ENCODE measurements around the gene PLD4. TPM values are rescaled to one million over a fixed set of nuclear protein-coding genes. Genes with fewer than 3 reads are reported as not detected.

Gene PLD4
- total RNA-seq, 2 experiments from 2014 or later, result not detected

- no peak for DNase-seq
- peaks cover 8% of the 10 kb centered on the region for H3K27me3 Mint-ChIP-seq
- peaks cover 2% of the 10 kb centered on the region for H3K9me3 Mint-ChIP-seq
- no peak overlapping the region for H3K27ac Mint-ChIP-seq
- H3K4me3 Mint-ChIP-seq, result no peak overlapping the region
- H3K36me3 Mint-ChIP-seq, result no peaks in the 10 kb centered on the region
- peaks cover 6% of the 10 kb centered on the region for H3K4me1 Mint-ChIP-seq
Measured at GRCh38 chr14:104927432-104927816, 2.7 kb downstream of the PLD4 start.

DNA sequence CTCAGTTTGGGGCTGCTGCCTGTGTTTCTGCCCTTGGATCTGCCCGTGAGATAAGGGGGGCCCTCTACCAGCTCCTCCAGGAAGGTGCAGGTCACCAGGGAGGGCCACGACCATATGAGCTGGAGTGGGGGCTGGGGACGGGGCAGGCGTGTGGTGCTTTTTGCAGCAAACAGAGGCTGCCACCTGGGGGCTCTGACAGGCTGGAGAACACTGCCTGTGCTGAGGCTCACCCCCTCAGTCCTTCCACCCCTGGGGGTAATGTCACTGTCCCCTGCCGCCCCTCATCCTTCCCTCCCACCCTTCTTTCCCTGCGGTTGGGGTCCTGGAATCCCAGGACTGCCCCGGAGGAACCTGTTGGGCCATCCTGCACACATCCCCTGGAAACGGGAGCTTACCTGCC is 3.2 kb downstream of the PLD4 start:
- Mint-ChIP-seq H3K4me1 (peaks cover 6% of the 10 kb centered on the region), H3K27ac (no peak overlapping the region), H3K9me3 (peaks cover 2% of the 10 kb centered on the region), H3K27me3 (peaks cover 8% of the 10 kb centered on the region), H3K4me3 (no peak overlapping the region), H3K36me3 (no peaks in the 10 kb centered on the region)
- DNase-seq, result no peak

DNA sequence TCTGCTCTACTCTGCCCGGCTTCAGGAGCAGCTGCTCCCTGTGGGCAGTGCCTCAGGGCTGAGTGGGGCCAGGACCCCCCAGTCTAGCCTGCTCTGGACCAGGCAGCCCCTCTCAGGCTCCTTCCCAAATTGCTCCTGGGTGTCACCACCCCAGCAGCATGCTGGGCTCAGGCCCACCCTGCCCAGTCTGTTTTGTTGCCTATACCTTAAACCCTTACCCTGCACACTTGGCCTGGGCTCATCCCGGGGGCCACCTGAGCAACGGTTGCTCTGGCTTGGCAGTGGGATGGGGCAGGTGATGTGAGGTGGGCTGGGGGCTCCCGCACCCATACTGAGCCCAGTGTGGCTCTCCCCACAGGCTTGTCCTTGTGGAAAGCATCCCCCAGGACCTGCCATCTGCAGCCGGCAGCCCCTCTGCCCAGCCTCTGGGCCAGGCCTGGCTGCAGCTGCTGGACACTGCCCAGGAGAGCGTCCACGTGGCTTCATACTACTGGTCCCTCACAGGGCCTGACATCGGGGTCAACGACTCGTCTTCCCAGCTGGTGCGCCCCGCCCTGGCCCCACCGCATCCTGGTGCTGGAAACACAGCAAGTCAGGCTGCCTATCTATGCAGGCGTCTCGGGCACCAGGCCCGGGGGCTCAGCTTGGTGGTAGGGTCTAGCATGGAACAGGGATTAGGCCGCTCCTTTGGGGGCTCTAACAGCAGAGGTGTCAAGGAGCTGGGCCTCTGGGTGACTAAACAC is 3.9 kb downstream of the PLD4 start:
- H3K36me3 Mint-ChIP-seq, result no peaks in the 10 kb centered on the region

DNA sequence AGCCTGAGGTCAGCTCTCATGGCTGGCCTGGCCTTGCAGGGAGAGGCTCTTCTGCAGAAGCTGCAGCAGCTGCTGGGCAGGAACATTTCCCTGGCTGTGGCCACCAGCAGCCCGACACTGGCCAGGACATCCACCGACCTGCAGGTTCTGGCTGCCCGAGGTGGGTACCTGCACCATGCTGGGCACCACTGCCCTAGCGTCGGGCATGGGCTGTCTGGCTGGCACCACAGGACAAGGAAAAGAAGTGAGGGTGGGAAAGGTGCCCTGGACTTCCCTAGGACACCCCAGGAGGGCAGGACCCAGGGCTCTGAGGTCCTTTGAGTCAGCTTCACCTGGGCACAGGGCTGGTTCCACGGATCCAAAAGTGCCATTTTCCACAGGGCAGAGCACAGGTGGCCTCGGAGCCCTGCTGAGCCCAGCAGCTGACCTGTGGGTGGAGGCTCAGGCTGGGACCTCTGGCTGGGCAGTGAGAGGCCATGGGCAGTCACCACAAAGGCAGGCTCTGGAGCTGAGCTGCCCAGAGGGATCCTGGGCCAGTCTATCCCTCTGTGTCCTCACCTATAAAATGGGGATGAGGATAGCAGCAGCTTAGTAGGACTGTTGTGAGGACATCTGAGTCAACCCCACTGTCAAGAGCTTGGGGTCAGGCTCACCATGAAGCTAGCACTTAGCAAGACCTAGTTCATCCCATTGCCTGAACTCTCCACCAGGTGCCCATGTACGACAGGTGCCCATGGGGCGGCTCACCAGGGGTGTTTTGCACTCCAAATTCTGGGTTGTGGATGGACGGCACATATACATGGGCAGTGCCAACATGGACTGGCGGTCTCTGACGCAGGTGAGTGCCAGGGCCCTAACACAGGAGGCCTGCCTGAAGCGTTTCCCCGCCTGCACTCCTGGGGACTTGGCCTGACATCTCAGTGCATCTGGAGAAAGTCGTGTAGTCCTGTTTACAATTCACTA is 4.9 kb downstream of the PLD4 start:
- Mint-ChIP-seq H3K27ac (no peak overlapping the region), H3K9me3 (no peaks in the 10 kb centered on the region), H3K4me3 (no peak overlapping the region), H3K36me3 (no peaks in the 10 kb centered on the region), H3K27me3 (peaks cover 14% of the 10 kb centered on the region), H3K4me1 (peaks cover 6% of the 10 kb centered on the region)
- DNase-seq, result no peak

More for the DNA sequence above, 3.9 kb downstream of the PLD4 start:
- H3K4me3 Mint-ChIP-seq, result no peak overlapping the region
- no peak for DNase-seq
- H3K27ac Mint-ChIP-seq, result no peak overlapping the region
- H3K4me1 Mint-ChIP-seq, result peaks cover 6% of the 10 kb centered on the region
- H3K27me3 Mint-ChIP-seq, result peaks cover 8% of the 10 kb centered on the region
- peaks cover 2% of the 10 kb centered on the region for H3K9me3 Mint-ChIP-seq

- no peak for DNase-seq
- Mint-ChIP-seq H3K36me3 (no peaks in the 10 kb centered on the region), H3K27ac (no peak overlapping the region), H3K9me3 (no peaks in the 10 kb centered on the region), H3K4me1 (peaks cover 6% of the 10 kb centered on the region), H3K27me3 (peaks cover 20% of the 10 kb centered on the region), H3K4me3 (no peak overlapping the region)
Measured at GRCh38 chr14:104930526-104931303, 6.0 kb downstream of the PLD4 start.

GRCh38 chr14:104931304-104931770 is 6.7 kb downstream of the PLD4 start:
- H3K27ac Mint-ChIP-seq, result no peak overlapping the region
- no peak for DNase-seq
- peaks cover 22% of the 10 kb centered on the region for H3K27me3 Mint-ChIP-seq
- no peaks in the 10 kb centered on the region for H3K36me3 Mint-ChIP-seq
- H3K4me1 Mint-ChIP-seq, result peaks cover 6% of the 10 kb centered on the region
- H3K9me3 Mint-ChIP-seq, result no peaks in the 10 kb centered on the region
- no peak overlapping the region for H3K4me3 Mint-ChIP-seq

- Mint-ChIP-seq H3K4me3 (no peak overlapping the region), H3K27me3 (peaks cover 22% of the 10 kb centered on the region), H3K9me3 (no peaks in the 10 kb centered on the region), H3K27ac (no peak overlapping the region), H3K4me1 (no peaks in the 10 kb centered on the region), H3K36me3 (no peaks in the 10 kb centered on the region)
- no peak for DNase-seq
Measured at GRCh38 chr14:104931771-104932675, 7.3 kb downstream of the PLD4 start.

DNA sequence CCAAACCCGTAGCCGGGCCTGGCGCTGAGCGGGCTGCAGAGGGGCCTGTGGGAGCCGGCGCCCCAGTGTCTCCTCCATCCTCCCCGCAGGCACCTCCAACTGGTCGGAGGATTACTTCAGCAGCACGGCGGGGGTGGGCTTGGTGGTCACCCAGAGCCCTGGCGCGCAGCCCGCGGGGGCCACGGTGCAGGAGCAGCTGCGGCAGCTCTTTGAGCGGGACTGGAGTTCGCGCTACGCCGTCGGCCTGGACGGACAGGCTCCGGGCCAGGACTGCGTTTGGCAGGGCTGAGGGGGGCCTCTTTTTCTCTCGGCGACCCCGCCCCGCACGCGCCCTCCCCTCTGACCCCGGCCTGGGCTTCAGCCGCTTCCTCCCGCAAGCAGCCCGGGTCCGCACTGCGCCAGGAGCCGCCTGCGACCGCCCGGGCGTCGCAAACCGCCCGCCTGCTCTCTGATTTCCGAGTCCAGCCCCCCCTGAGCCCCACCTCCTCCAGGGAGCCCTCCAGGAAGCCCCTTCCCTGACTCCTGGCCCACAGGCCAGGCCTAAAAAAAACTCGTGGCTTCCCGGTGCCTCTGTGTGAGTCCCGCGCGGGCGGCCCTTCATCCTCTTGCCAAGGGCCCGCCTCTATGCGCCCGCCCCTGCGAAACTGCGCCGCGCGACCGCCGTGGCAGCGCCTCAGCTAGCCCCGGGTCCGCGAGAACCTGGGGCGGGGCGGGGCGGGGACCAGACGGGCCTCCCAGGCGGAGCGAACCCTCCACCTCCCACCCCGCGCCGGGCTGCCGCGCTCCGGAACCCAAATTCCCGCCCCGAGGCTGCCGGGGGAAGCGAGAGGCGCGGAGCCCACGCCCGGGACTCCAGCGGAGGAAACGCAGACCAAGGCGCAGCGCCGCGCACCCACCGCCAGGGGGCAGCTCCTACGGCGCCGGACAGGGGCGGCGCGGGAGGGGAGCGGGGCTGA is 8.3 kb downstream of the PLD4 start:
- peak overlapping the region; percentile 52 for H3K4me3 Mint-ChIP-seq
- no peak overlapping the region for H3K27ac Mint-ChIP-seq
- no peaks in the 10 kb centered on the region for H3K4me1 Mint-ChIP-seq
- H3K27me3 Mint-ChIP-seq, result peaks cover 22% of the 10 kb centered on the region
- DNase-seq, result peak; percentile 87
- H3K9me3 Mint-ChIP-seq, result no peaks in the 10 kb centered on the region
- H3K36me3 Mint-ChIP-seq, result no peaks in the 10 kb centered on the region

DNA sequence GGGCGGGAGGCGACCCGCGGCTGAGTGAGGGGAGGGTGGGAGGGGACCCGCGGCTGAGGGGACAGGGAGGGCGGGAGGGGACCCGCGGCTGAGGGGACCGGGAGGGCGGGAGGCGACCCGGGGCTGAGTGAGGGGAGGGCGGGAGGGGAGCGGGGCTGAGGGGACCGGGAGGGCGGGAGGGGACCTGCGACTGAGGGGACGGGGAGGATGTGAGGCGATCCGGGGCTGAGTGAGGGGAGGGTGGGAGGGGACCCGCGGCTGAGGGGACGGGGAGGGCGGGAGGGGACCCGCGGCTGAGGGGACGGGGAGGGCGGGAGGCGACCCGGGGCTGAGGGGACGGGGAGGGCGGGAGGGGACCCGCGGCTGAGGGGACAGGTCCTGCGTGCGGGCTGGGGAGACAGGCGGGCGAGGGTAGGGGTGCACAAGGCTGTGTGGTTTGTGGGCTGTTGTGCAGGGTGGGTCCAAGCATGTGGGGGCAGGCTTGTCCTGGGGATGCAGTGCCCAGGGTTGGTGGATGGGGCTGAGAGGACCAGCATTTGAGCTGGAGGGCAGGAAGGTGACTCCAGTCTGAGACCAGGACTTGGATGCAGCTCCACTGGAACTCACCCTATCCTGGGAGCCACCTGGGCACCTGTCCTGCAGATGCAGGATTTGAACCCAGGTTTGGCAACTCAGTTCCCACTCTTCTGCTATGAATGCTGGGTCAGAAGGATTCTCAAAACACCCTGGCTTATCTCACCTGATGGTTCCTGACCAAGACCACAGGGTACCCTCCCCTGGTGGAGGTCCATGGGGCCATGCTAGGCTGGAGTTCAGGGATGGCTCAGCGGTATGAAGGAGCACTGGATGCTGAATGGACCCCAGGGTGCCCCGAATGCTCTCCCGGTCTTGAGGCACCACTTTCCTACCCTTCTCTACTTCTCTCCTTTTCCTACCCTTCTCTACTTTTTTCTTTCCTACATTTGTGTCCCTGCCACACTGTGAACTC is 9.4 kb downstream of the PLD4 start:
- Mint-ChIP-seq H3K9me3 (no peaks in the 10 kb centered on the region), H3K4me1 (no peaks in the 10 kb centered on the region), H3K27ac (no peak overlapping the region), H3K4me3 (peak overlapping the region; percentile 54), H3K36me3 (no peaks in the 10 kb centered on the region), H3K27me3 (peaks cover 29% of the 10 kb centered on the region)
- DNase-seq, result no peak

GRCh38 chr14:104935026-104935650 is 10.5 kb downstream of the PLD4 start:
- H3K4me1 Mint-ChIP-seq, result no peaks in the 10 kb centered on the region
- no peak for DNase-seq
- H3K36me3 Mint-ChIP-seq, result no peaks in the 10 kb centered on the region
- H3K4me3 Mint-ChIP-seq, result no peak overlapping the region
- no peaks in the 10 kb centered on the region for H3K9me3 Mint-ChIP-seq
- peaks cover 29% of the 10 kb centered on the region for H3K27me3 Mint-ChIP-seq
- no peak overlapping the region for H3K27ac Mint-ChIP-seq

- no peaks in the 10 kb centered on the region for H3K9me3 Mint-ChIP-seq
- no peak overlapping the region for H3K4me3 Mint-ChIP-seq
- no peaks in the 10 kb centered on the region for H3K4me1 Mint-ChIP-seq
- H3K27me3 Mint-ChIP-seq, result peaks cover 29% of the 10 kb centered on the region
- H3K36me3 Mint-ChIP-seq, result no peaks in the 10 kb centered on the region
- no peak overlapping the region for H3K27ac Mint-ChIP-seq
- no peak for DNase-seq
Measured at GRCh38 chr14:104935955-104936354, 11.3 kb downstream of the PLD4 start.
